Measurements from ENCODE around the gene CWF19L2.
"Not testable (repeated sequence)": the region's sequence is repeated elsewhere in the genome, so short reads cannot be mapped to it uniquely, and the experiment has no call there.

Gene CWF19L2

DNA sequence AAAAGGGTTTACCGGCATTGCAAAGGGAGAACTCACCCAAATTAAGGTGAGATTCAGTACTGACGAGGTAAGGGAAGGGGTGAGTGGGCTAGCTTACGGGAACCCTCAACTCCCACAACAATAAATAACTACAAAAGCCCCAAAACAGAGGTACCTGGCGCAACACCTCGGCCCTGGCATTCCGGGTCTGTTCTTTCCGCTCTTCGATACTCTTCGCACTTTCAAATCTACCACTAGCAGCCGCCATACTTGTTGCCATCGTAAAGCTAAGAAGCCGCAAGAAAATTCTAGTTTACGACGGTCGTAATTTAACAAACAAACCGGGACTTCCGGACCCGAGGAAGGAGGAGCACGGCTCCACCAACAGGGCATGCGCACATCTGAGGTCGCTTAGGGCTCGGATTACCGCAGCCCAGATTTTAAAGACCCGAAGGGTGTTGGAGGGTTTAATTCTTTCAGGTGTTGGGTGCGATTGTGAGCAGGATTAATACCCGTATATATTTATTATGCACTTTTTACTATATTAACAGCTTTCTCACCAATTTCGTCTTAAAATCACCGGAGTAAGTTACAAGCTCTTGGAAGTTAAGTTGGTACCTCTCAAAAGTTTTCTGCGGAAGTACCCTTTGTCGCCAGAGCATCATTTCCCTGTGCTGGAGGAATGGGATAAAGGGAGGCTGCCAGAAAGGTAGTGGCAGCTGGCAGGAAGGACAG lies at the start of gene CWF19L2:
Gene CWF19L2 (minus strand): TSS at position 268 of the 714 bp plus-strand sequence. CDS start 9 bp downstream, at position 259.
- DNase-seq (ENCODE audit: low read depth, low spot score), result peak; percentile 84

DNA sequence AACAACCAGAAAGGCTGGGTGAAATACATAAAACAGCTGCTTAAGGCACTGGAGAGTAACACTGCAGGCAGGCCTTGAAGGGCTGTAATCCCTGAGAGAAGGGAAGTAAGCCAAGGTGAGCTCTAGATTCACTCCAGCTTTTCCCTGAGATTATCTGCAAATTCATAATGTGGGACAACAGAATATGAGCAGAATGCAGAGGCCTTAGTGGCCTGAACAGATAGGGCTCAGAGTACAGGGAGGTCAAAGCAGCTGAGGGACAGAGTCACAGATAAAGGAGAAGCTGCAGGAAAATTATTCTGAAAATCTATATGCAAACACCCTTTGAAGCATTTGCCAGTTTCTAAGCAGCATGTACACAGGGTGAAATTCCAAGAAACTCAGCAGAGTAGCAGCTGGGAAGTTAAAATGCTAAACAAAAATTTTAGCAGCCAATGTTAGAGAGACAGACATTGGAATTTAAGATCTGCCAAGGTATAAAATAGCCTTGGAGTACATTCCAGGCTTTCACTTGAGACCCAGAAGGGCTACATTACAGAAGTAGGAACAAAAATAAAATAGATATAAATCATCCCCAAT lies 48.1 kb upstream of the CWF19L2 start:
- DNase-seq (ENCODE audit: low read depth, low spot score), result no peak

- no peak for DNase-seq (ENCODE audit: low read depth, low spot score)
Measured at GRCh38 chr11:107504981-107505380, 47.4 kb upstream of the CWF19L2 start.

DNA sequence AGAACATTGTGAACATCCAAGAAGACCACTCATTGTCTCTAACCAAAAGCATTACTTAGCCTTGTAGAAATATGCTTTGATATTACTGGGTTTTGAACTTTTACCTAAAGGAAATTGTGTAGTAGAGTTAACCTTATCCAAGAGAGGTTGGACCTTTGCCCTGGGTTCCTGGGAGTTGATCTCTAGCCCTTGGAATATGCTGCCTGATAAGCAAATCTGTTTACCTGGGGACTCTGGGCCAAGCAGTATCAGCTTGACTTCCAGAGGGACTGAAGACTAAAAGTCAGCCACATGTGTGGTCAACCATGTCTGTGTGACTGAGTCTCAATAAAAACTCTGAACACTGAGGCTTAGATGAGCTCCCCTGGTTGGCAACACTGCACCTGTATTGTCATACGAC lies 44.1 kb upstream of the CWF19L2 start:
- DNase-seq (ENCODE audit: low read depth, low spot score), result no peak

- not testable (repeated sequence) for DNase-seq (ENCODE audit: low read depth, low spot score)
Measured at GRCh38 chr11:107497371-107497770, 39.7 kb upstream of the CWF19L2 start.

DNA sequence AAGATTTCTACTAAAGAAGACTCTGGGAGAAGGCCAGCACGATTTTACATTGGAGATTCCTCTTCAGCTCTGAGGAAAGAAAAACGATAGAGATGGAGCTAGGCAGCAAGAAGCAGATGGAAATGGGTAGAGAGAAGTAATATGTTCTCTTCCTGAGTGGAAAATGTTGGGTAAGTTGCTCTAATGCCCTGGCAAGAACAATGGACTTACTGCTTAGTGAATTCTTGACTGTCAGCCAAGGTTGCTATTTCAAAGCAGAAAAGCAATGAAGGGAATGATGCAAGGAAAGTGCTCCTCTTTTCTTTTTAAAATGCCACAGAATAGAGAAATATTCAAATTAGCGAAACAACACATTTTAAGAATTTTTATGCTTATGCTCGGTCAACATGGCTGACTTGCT lies 38.4 kb upstream of the CWF19L2 start:
- no peak for DNase-seq (ENCODE audit: low read depth, low spot score)

DNA sequence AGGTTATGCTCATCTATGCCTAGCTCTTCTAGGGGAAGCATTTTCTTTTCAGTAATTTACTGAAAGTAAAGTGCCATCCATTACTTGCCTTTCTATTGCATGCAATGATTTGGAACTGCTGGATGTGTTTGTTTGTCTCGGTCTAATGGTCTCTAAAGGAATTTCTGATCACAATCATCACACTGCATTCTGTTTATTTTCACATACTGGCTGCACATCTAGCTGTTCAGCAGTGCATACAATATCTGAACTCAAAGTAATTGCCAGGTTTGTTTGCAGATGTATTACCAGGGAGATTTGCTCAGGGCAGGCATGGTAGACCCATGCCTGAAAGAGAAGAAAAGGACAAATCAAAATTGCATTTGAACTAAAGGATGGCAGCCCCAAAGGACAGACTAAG lies 36.4 kb upstream of the CWF19L2 start:
- no peak for DNase-seq (ENCODE audit: low read depth, low spot score)

DNA sequence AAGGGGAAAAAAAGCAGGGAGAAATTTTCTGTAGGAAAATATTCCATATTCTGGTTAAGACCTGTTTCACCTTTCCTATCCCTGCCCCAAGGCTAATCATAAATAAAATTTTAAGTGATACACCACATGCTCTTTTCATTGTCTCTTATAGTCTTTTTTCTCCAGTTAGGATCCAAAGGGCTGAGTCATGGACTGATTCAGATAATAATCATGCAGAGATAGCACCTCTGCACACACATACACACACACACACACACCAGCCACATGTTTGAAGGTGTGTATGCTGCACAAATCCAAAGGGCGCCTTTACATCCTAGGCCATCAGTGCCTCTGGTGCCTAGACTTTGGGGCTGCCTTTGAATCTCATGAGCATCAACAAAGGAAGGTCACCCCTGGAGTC lies 35.5 kb upstream of the CWF19L2 start:
- no peak for DNase-seq (ENCODE audit: low read depth, low spot score)

DNA sequence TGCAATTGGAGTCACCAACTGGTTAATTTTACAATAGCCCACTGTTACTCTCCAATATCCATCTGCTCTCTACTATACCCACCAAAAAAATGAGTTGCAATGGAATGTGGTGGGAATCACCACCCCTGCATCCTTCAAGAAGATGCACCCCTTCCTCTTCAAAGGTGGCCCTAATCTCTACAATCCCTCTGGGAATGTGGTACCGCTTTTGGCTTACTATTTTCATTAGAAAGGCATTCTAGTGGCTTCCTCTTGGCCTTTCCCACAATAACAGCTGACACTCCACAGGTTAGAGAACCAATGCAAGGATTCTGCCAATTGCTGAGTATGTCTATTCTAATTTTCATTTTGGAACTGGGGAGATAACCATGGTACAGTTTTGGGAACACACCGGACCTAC lies 33.2 kb upstream of the CWF19L2 start:
- no peak for DNase-seq (ENCODE audit: low read depth, low spot score)

GRCh38 chr11:107482234-107482633 lies 24.6 kb upstream of the CWF19L2 start:
- DNase-seq (ENCODE audit: low read depth, low spot score), result no peak

DNA sequence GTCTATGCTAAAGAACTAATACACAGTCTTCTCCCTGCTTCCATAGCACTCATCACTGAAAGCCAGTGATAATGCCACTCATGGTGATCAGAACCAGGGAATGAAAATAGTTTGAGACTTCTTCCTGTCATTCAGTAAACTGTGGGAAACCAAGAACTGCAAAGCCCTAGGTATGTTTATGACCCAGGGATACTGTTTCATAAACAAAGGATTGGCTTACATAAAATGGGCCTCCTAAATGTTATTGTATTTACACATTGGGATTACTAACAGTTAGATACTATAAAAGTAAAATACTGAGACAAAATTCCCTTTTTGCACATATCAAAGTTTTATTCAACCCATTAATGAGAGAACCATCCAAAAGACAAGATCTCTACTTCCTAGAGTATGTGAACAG lies 21.3 kb upstream of the CWF19L2 start:
- DNase-seq (ENCODE audit: low read depth, low spot score), result no peak

DNA sequence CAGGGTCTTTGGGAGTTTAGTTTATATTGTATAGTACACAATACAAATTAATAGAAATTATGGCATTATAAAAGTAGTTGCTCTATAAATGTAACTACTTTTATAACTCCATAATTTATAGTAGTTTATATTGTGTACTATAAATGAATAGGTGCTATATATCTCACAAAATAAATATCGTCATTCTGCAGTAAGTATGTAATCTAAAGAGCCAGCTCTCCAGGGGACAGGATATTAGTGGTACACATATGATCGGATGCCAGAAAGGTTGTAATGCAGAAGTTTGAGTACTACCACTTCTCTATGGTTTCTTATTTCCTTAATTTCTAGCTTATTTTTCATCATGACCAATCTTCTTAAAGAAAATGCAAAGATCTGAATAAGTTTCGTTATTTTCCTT lies 20.2 kb upstream of the CWF19L2 start:
- DNase-seq (ENCODE audit: low read depth, low spot score), result no peak

- no peak for DNase-seq (ENCODE audit: low read depth, low spot score)
Measured at GRCh38 chr11:107473792-107474191, 16.2 kb upstream of the CWF19L2 start.

DNA sequence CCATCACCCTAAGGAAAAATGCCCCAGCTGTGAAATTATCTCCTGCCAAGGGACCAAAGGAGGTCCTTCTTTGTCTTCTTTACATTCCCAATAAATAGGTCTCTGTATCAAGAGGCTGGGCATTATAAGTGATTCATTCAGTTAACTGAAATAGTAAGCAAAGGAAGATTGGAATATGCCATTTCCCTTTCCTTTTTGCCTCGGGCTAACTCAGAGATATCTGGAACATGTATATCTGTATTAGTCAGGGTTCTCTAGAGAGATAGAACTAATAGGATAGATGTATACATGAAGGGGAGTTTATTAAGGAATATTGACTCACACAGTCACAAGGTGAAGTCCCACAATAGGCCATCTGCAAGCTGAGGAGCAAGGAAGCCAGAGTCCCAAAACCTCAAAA lies 15.3 kb upstream of the CWF19L2 start:
- DNase-seq (ENCODE audit: low read depth, low spot score), result no peak

DNA sequence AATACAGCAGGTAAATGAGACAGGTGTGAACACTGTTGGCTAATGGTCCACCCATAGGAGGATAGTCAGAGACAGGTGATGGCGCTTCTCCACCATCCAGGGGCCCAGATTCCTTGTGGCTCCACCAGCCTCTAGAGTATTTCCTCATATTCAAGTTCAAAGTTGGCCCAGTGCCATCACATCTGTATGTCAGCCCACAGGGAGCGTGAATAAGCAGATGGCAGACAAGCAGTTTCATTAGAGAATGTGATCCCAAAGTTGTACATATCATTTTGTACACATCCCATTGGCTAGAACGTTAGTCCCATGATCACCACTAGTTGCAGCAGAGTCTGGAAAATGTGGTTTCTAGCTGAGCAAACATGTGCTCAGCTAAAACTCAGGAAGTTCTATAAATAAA lies 11.0 kb upstream of the CWF19L2 start:
- no peak for DNase-seq (ENCODE audit: low read depth, low spot score)

- DNase-seq (ENCODE audit: low read depth, low spot score), result no peak
Measured at GRCh38 chr11:107467696-107468095, 10.1 kb upstream of the CWF19L2 start.

- DNase-seq (ENCODE audit: low read depth, low spot score), result not testable (repeated sequence)
Measured at GRCh38 chr11:107466275-107466866, 8.7 kb upstream of the CWF19L2 start.

GRCh38 chr11:107457205-107457557 lies 444 bp downstream of the CWF19L2 start:
- no peak for DNase-seq (ENCODE audit: low read depth, low spot score)

GRCh38 chr11:107453594-107454286 lies 3.9 kb downstream of the CWF19L2 start:
- DNase-seq (ENCODE audit: low read depth, low spot score), result no peak

GRCh38 chr11:107446822-107447431 lies 10.7 kb downstream of the CWF19L2 start:
- no peak for DNase-seq (ENCODE audit: low read depth, low spot score)

- DNase-seq (ENCODE audit: low read depth, low spot score), result no peak
Measured at GRCh38 chr11:107442715-107443215, 14.9 kb downstream of the CWF19L2 start.

DNA sequence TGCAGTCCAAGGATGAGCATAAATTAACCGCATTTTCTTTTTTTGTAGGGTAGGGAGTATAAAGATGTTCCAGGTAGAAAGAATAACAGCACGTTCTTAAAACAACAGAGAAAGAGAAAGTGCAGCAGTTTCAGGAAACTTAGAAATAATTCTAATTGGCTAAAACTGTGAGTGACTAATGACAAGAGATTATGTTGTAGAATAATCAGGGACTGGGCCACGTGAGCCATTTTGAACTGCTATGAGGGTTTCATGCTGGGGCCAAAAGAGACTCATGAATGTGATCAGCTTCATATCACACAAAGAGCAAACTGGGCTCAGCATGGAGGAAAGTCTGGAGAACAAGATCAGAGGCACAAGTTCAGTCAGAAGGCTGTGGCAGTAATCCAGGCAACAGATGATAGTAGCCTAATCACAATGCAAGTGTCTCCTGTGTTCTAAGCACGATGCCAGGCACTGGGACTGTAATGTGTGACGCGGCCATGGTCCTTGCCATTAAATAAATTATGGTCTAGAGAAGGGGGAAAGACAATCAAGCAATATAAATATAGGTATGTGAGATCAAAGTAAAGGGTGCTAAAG lies 17.9 kb downstream of the CWF19L2 start:
- DNase-seq (ENCODE audit: low read depth, low spot score), result no peak

Data from smooth muscle cell of the brain vasculature (primary cell).